Karpas-422 (cell line): ENCODE data around the gene CCDC158. TPM values are rescaled to one million over a fixed set of nuclear protein-coding genes. Genes with fewer than 3 reads are reported as not detected.
A peak's percentile ranks its signal among the peaks of the same experiment; 100 is the strongest.
"Not testable (repeated sequence)": the region's sequence is repeated elsewhere in the genome, so short reads cannot be mapped to it uniquely, and the experiment has no call there.

Source experiments
- DNase-seq: peaks from one replicate; pipeline ENCODE4 v3.0.0-alpha.2; 2015
- H2AFZ ChIP-seq: fragments of 200-600 bp; sonication (generic); 2 replicates; pipeline ENCODE4 v1.6.1; 2014; ENCODE audit warnings: antibody characterized with exemption, low read length, mixed read lengths
- H3K27ac ChIP-seq: fragments of 200-600 bp; sonication (generic); 2 replicates; pipeline ENCODE4 v1.5.1; 2014; ENCODE audit warnings: mild to moderate bottlenecking, low read length, moderate library complexity
- H3K27me3 ChIP-seq: fragments of 200-600 bp; sonication (generic); 2 replicates; pipeline ENCODE4 v1.6.1; 2014; ENCODE audit warnings: low read length, mixed read lengths
- H3K36me3 ChIP-seq: fragments of 200-600 bp; sonication (generic); 2 replicates; pipeline ENCODE4 v1.6.1; 2014; ENCODE audit warnings: low read length, mixed read lengths; ENCODE audit not compliant: insufficient read depth
- H3K4me1 ChIP-seq: fragments of 200-600 bp; sonication (generic); 2 replicates; pipeline ENCODE4 v1.6.1; 2014; ENCODE audit warnings: mild to moderate bottlenecking, low read length, mixed read lengths
- H3K4me2 ChIP-seq: fragments of 200-600 bp; sonication (generic); 2 replicates; pipeline ENCODE4 v1.6.1; 2014; ENCODE audit warnings: low read length, low read depth, mild to moderate bottlenecking; ENCODE audit not compliant: poor library complexity, severe bottlenecking
- H3K4me3 ChIP-seq: fragments of 200-600 bp; sonication (generic); 2 replicates; pipeline ENCODE4 v1.5.1; 2014; ENCODE audit warnings: mild to moderate bottlenecking, antibody characterized with exemption, low read length, mixed read lengths
- H3K79me2 ChIP-seq: fragments of 200-600 bp; sonication (generic); 2 replicates; pipeline ENCODE4 v1.6.1; 2014; ENCODE audit warnings: mild to moderate bottlenecking, low read length, mixed read lengths
- H3K9ac ChIP-seq: fragments of 200-600 bp; sonication (generic); 2 replicates; pipeline ENCODE4 v1.6.0; 2014; ENCODE audit warnings: low read length
- H3K9me2 ChIP-seq: fragments of 200-600 bp; sonication (generic), shearing (Covaris generic); replicated peaks from 2 replicates; pipeline ENCODE4 v1.6.0; 2014; ENCODE audit warnings: mild to moderate bottlenecking, low read length, moderate library complexity; ENCODE audit not compliant: insufficient read depth
- H3K9me3 ChIP-seq: fragments of 300-700, 200-600 bp; sonication (generic); 2 replicates; pipeline ENCODE4 v1.6.1; 2014; ENCODE audit warnings: low read length, mixed read lengths
- H4K20me1 ChIP-seq: fragments of 200-600 bp; sonication (generic); 2 replicates; pipeline ENCODE4 v1.6.1; 2014; ENCODE audit warnings: mild to moderate bottlenecking, antibody characterized with exemption, low read length, low read depth; ENCODE audit not compliant: insufficient read depth
- total RNA-seq: library from RNA; depleted of rRNA; stranded (reverse); fragments of >200 nt; shearing (Covaris generic); gene quantifications from 2 replicates; pipeline ENCODE4 v1.2.3, GENCODE V29; 2014; ENCODE audit warnings: low replicate concordance

CCDC158 gene
- total RNA-seq, 1 experiment from 2014 or later = not detected

GRCh38 chr4:76441881-76442280 lies 20.9 kb upstream of the CCDC158 start:
- H3K79me2 ChIP-seq = no peaks in the 10 kb centered on the region
- H3K27ac ChIP-seq = no peak overlapping the region
- H4K20me1 ChIP-seq = no peaks in the 10 kb centered on the region
- no peak overlapping the region for H3K4me2 ChIP-seq
- no peaks in the 10 kb centered on the region for H3K4me1 ChIP-seq
- no peaks in the 10 kb centered on the region for H3K9me2 ChIP-seq
- H3K9ac ChIP-seq = no peak overlapping the region
- H3K27me3 ChIP-seq = no peaks in the 10 kb centered on the region
- no peak for DNase-seq
- H3K36me3 ChIP-seq = no peaks in the 10 kb centered on the region
- H3K9me3 ChIP-seq = no peaks in the 10 kb centered on the region
- no peak overlapping the region for H2AFZ ChIP-seq
- H3K4me3 ChIP-seq = no peak overlapping the region

GRCh38 chr4:76439491-76439890 lies 18.6 kb upstream of the CCDC158 start:
- no peaks in the 10 kb centered on the region for H3K79me2 ChIP-seq
- H3K36me3 ChIP-seq = no peaks in the 10 kb centered on the region
- no peaks in the 10 kb centered on the region for H3K27me3 ChIP-seq
- H3K4me1 ChIP-seq = no peaks in the 10 kb centered on the region
- H3K4me3 ChIP-seq = no peak overlapping the region
- no peak overlapping the region for H3K4me2 ChIP-seq
- H3K27ac ChIP-seq = no peak overlapping the region
- no peak overlapping the region for H2AFZ ChIP-seq
- H3K9me3 ChIP-seq = no peaks in the 10 kb centered on the region
- no peaks in the 10 kb centered on the region for H3K9me2 ChIP-seq
- H4K20me1 ChIP-seq = no peaks in the 10 kb centered on the region
- DNase-seq = no peak
- no peak overlapping the region for H3K9ac ChIP-seq

GRCh38 chr4:76435528-76436319 lies 14.8 kb upstream of the CCDC158 start:
- H3K36me3 ChIP-seq = no peaks in the 10 kb centered on the region
- H3K4me2 ChIP-seq = no peak overlapping the region
- no peaks in the 10 kb centered on the region for H3K79me2 ChIP-seq
- no peak overlapping the region for H2AFZ ChIP-seq
- no peak overlapping the region for H3K9ac ChIP-seq
- no peak overlapping the region for H3K27ac ChIP-seq
- no peaks in the 10 kb centered on the region for H3K9me2 ChIP-seq
- no peaks in the 10 kb centered on the region for H3K4me1 ChIP-seq
- DNase-seq = no peak
- H4K20me1 ChIP-seq = no peaks in the 10 kb centered on the region
- no peaks in the 10 kb centered on the region for H3K27me3 ChIP-seq
- no peaks in the 10 kb centered on the region for H3K9me3 ChIP-seq
- H3K4me3 ChIP-seq = no peak overlapping the region

GRCh38 chr4:76434901-76435527 lies 14.1 kb upstream of the CCDC158 start, which contains the start of gene SHROOM3:
SHROOM3 (plus strand) TSS chr4:76435229; CDS start chr4:76436053, 824 bp downstream.
- no peaks in the 10 kb centered on the region for H4K20me1 ChIP-seq
- no peaks in the 10 kb centered on the region for H3K9me3 ChIP-seq
- no peak within 1 kb of the TSS for H3K27ac ChIP-seq
- no peaks in the 10 kb centered on the region for H3K79me2 ChIP-seq
- no peak for DNase-seq
- H3K27me3 ChIP-seq = no peaks in the 10 kb centered on the region
- no peak within 1 kb of the TSS for H2AFZ ChIP-seq
- no peaks in the 10 kb centered on the region for H3K36me3 ChIP-seq
- no peak within 1 kb of the TSS for H3K9ac ChIP-seq
- no peak within 1 kb of the TSS for H3K4me2 ChIP-seq
- H3K4me1 ChIP-seq = no peaks in the 10 kb centered on the region
- no peaks in the 10 kb centered on the region for H3K9me2 ChIP-seq
- H3K4me3 ChIP-seq = no peak within 1 kb of the TSS

GRCh38 chr4:76430519-76431388 lies 9.8 kb upstream of the CCDC158 start:
- Histone ChIP-seq H3K4me3 (no peak overlapping the region), H3K9ac (no peak overlapping the region), H3K4me2 (no peak overlapping the region), H3K9me2 (no peaks in the 10 kb centered on the region), H3K9me3 (no peaks in the 10 kb centered on the region), H3K27me3 (no peaks in the 10 kb centered on the region), H3K79me2 (no peaks in the 10 kb centered on the region), H3K27ac (no peak overlapping the region), H2AFZ (no peak overlapping the region), H3K4me1 (no peaks in the 10 kb centered on the region), H3K36me3 (no peaks in the 10 kb centered on the region), H4K20me1 (no peaks in the 10 kb centered on the region)
- DNase-seq = peak; percentile 68

- no peak overlapping the region for H3K4me3 ChIP-seq
- H4K20me1 ChIP-seq = no peaks in the 10 kb centered on the region
- no peak overlapping the region for H3K4me2 ChIP-seq
- H3K79me2 ChIP-seq = no peaks in the 10 kb centered on the region
- no peak overlapping the region for H3K27ac ChIP-seq
- H3K9ac ChIP-seq = no peak overlapping the region
- no peaks in the 10 kb centered on the region for H3K36me3 ChIP-seq
- H3K27me3 ChIP-seq = no peaks in the 10 kb centered on the region
- H3K9me2 ChIP-seq = no peaks in the 10 kb centered on the region
- H3K4me1 ChIP-seq = no peaks in the 10 kb centered on the region
- H3K9me3 ChIP-seq = no peaks in the 10 kb centered on the region
- no peak for DNase-seq
- H2AFZ ChIP-seq = no peak overlapping the region
These were observed 8.7 kb upstream of the CCDC158 start for GRCh38 chr4:76429636-76430035.

- no peak for DNase-seq
- Histone ChIP-seq H3K4me1 (no peaks in the 10 kb centered on the region), H3K27me3 (no peaks in the 10 kb centered on the region), H3K36me3 (no peaks in the 10 kb centered on the region), H3K9me2 (no peaks in the 10 kb centered on the region), H3K27ac (no peak overlapping the region), H3K9me3 (no peaks in the 10 kb centered on the region), H2AFZ (no peak overlapping the region), H3K9ac (no peak overlapping the region), H3K79me2 (no peaks in the 10 kb centered on the region), H3K4me2 (no peak overlapping the region), H3K4me3 (no peak overlapping the region), H4K20me1 (no peaks in the 10 kb centered on the region)
These were observed 5.3 kb upstream of the CCDC158 start for GRCh38 chr4:76426272-76426671.

GRCh38 chr4:76423159-76423558 lies 2.2 kb upstream of the CCDC158 start:
- H2AFZ ChIP-seq, H3K9me2 ChIP-seq, H4K20me1 ChIP-seq, H3K36me3 ChIP-seq, H3K4me2 ChIP-seq, H3K9ac ChIP-seq, H3K79me2 ChIP-seq, H3K27ac ChIP-seq, DNase-seq, H3K4me1 ChIP-seq, H3K4me3 ChIP-seq, H3K27me3 ChIP-seq, H3K9me3 ChIP-seq: not testable (repeated sequence)
